Left ventricle myocardium inferior (tissue), 1 donor: ENCODE measurements around the gene WDR45. TPM values are rescaled to one million over a fixed set of nuclear protein-coding genes. Genes with fewer than 3 reads are reported as not detected.

ENCODE experiments used
- DNase-seq: peaks from one replicate; pipeline ENCODE4 v3.0.0-alpha.2; 2020
- H3K27ac ChIP-seq: fragments of 200-600 bp; replicated peaks from 2 replicates; pipeline ENCODE4 v1.8.0; 2021
- H3K27me3 ChIP-seq: fragments of 200-600 bp; 2 replicates; pipeline ENCODE4 v1.8.0; 2021; ENCODE audit warnings: low read depth
- H3K36me3 ChIP-seq: fragments of 200-600 bp; 2 replicates; pipeline ENCODE4 v1.8.0; 2021
- H3K4me1 ChIP-seq: fragments of 200-600 bp; 2 replicates; pipeline ENCODE4 v1.8.0; 2021
- H3K4me3 ChIP-seq: fragments of 200-600 bp; 2 replicates; pipeline ENCODE4 v1.8.0; 2021; ENCODE audit warnings: mild to moderate bottlenecking, moderate library complexity
- H3K9me3 ChIP-seq: fragments of 200-600 bp; replicated peaks from 2 replicates; pipeline ENCODE4 v1.8.0; 2021
- CTCF ChIP-seq: fragments of 200-600 bp; IDR thresholded peaks from 2 replicates; pipeline ENCODE4 v1.8.0; 2021; ENCODE audit warnings: antibody characterized with exemption, mild to moderate bottlenecking, borderline replicate concordance
- intact Hi-C: fragments of 100-400 bp; cut with micrococcal nuclease; formaldehyde crosslinking; loops from one replicate; pipeline ENCODE4 v1.11.0; 2022
- total RNA-seq: library from RNA; stranded (reverse); fragmentation: NEBNext Ultra II Directional; extraction: Animal tissue kit (Norgen Biotek cat#: 25700); gene quantifications from one replicate; pipeline ENCODE4 v1.2.1, GENCODE V29; 2021
- donor health status: DM: no; HTN: yes; CAD: no; lungs with severe emphysema.

Gene WDR45
- total RNA-seq, 1 donor from 2014 or later: 80.4 TPM

- Histone ChIP-seq H3K27ac (no peak overlapping the region), H3K4me1 (peaks cover 3% of the 10 kb centered on the region), H3K4me3 (no peak overlapping the region), H3K9me3 (no peaks in the 10 kb centered on the region), H3K27me3 (no peaks in the 10 kb centered on the region), H3K36me3 (peaks cover 39% of the 10 kb centered on the region)
- TF ChIP-seq CTCF: no peak
- intact Hi-C loops: no loop called here
- no peak for DNase-seq
These were observed 49.4 kb downstream of the WDR45 start for GRCh38 chrX:49030283-49030682.

- no peak for DNase-seq
- Histone ChIP-seq H3K27me3 (no peaks in the 10 kb centered on the region), H3K9me3 (no peaks in the 10 kb centered on the region), H3K27ac (no peak overlapping the region), H3K4me1 (peaks cover 3% of the 10 kb centered on the region), H3K4me3 (no peak overlapping the region), H3K36me3 (peaks cover 39% of the 10 kb centered on the region)
- intact Hi-C loops: no loop called here
- no peak for TF ChIP-seq CTCF
These were observed 49.8 kb downstream of the WDR45 start for GRCh38 chrX:49029876-49030275.

Other genes with a start within 250 kb of the WDR45 start
- gene PCSK1N, start 244.3 kb downstream of the WDR45 start, total RNA-seq: not detected
- gene TIMM17B, start 182.1 kb downstream of the WDR45 start, total RNA-seq: 76.1 TPM
- gene PQBP1, start 182.0 kb downstream of the WDR45 start, total RNA-seq: 60.3 TPM
- gene SLC35A2, start 168.2 kb downstream of the WDR45 start, total RNA-seq: 10.4 TPM
- 3.3 TPM for gene PIM2, start 160.9 kb downstream of the WDR45 start, total RNA-seq
- 21.2 TPM for gene OTUD5, start 122.3 kb downstream of the WDR45 start, total RNA-seq
- gene KCND1, start 108.0 kb downstream of the WDR45 start, total RNA-seq: 0.30 TPM
- gene GRIPAP1, start 77.6 kb downstream of the WDR45 start, total RNA-seq: 20.7 TPM
- gene TFE3, start 36.5 kb downstream of the WDR45 start, total RNA-seq: 19.2 TPM
- gene CCDC120, start 20.9 kb downstream of the WDR45 start, total RNA-seq: 1.6 TPM
- gene PRAF2, start 5.9 kb downstream of the WDR45 start, total RNA-seq: 8.7 TPM
- 18.1 TPM for gene GPKOW, start 43.8 kb upstream of the WDR45 start, total RNA-seq
- gene MAGIX, start 82.9 kb upstream of the WDR45 start, total RNA-seq: 2.4 TPM
- 42.1 TPM for gene PLP2, start 92.0 kb upstream of the WDR45 start, total RNA-seq
- 9.7 TPM for gene PRICKLE3, start 106.5 kb upstream of the WDR45 start, total RNA-seq
- 1.6 TPM for gene SYP, start 120.3 kb upstream of the WDR45 start, total RNA-seq
- 0.08 TPM for gene CACNA1F, start 153.5 kb upstream of the WDR45 start, total RNA-seq
- 10.6 TPM for gene CCDC22, start 155.6 kb upstream of the WDR45 start, total RNA-seq
- gene FOXP3, start 184.8 kb upstream of the WDR45 start, total RNA-seq: not detected
- 25.3 TPM for gene PPP1R3F, start 189.9 kb upstream of the WDR45 start, total RNA-seq
- gene GAGE10, start 223.8 kb upstream of the WDR45 start, total RNA-seq: not detected
- gene GAGE12J, start 242.2 kb upstream of the WDR45 start, total RNA-seq: not detected